Mesenchymal stem cell (in vitro differentiated cells and primary cell): ENCODE measurements around the gene ADAMTSL1.

ENCODE experiments used
- DNase-seq: peaks from one replicate; pipeline ENCODE4 v3.0.0-alpha.2; 2013
- H2AFZ ChIP-seq: one replicate; pipeline ENCODE4 v1.6.1; 2013; ENCODE audit warnings: low read depth, mild to moderate bottlenecking, control low read depth, inconsistent platforms, low read length, moderate library complexity
- H2AK5ac ChIP-seq: 2 replicates; pipeline ENCODE4 v1.6.1; 2013; ENCODE audit warnings: low read length, moderate library complexity, mild to moderate bottlenecking, inconsistent platforms; ENCODE audit not compliant: severe bottlenecking
- H2BK120ac ChIP-seq: one replicate; pipeline ENCODE4 v1.6.1; 2013; ENCODE audit warnings: low read depth, mild to moderate bottlenecking, inconsistent platforms, low read length, moderate library complexity
- H2BK12ac ChIP-seq, 2 experiments: one replicate each; pipeline ENCODE4 v1.6.1; 2013; ENCODE audit warnings: inconsistent platforms in 2 of 2, low read length in 2 of 2, mild to moderate bottlenecking in 2 of 2, moderate library complexity in 2 of 2, control low read depth in 1 of 2
- H2BK15ac ChIP-seq: one replicate; pipeline ENCODE4 v1.6.1; 2013; ENCODE audit warnings: mild to moderate bottlenecking, low read depth, inconsistent platforms; ENCODE audit not compliant: poor library complexity, severe bottlenecking
- H2BK5ac ChIP-seq: 2 replicates; pipeline ENCODE4 v1.6.1; 2013; ENCODE audit warnings: low read depth, mild to moderate bottlenecking, low read length, control low read depth, inconsistent platforms; ENCODE audit not compliant: poor library complexity, severe bottlenecking
- H3K14ac ChIP-seq, 2 experiments: one replicate each; pipeline ENCODE4 v1.6.1; 2013; ENCODE audit warnings: inconsistent platforms in 2 of 2, low read length in 2 of 2, control low read depth in 1 of 2, mild to moderate bottlenecking in 1 of 2, moderate library complexity in 1 of 2
- H3K18ac ChIP-seq, 2 experiments: one replicate each; pipeline ENCODE4 v1.6.1; 2013; ENCODE audit warnings: inconsistent platforms in 2 of 2, low read length in 2 of 2, control low read depth in 1 of 2, low read depth in 1 of 2, mild to moderate bottlenecking in 1 of 2
- H3K23ac ChIP-seq, 2 experiments: one replicate each; pipeline ENCODE4 v1.6.1; 2013; ENCODE audit warnings: inconsistent platforms in 2 of 2, low read length in 2 of 2, mild to moderate bottlenecking in 2 of 2, moderate library complexity in 2 of 2, control low read depth in 1 of 2
- H3K27ac ChIP-seq: 2 replicates; pipeline ENCODE4 v1.5.1; 2013; ENCODE audit warnings: mild to moderate bottlenecking, moderate library complexity, low read length, control low read depth, inconsistent platforms; ENCODE audit not compliant: poor library complexity, severe bottlenecking
- H3K27me3 ChIP-seq, 2 experiments: 2 replicates each; pipeline versions ENCODE4 v1.6.1 to v1.7.0; 2013; ENCODE audit warnings: low read length in 2 of 2, mild to moderate bottlenecking in 2 of 2, moderate library complexity in 2 of 2, control low read depth in 1 of 2, inconsistent platforms in 1 of 2; ENCODE audit not compliant: control insufficient read depth in 1 of 2, insufficient read depth in 1 of 2
- H3K36me3 ChIP-seq, 2 experiments: 2 replicates each; pipeline versions ENCODE4 v1.6.1 to v1.7.0; 2013; ENCODE audit warnings: low read length in 2 of 2, control low read depth in 1 of 2, inconsistent platforms in 1 of 2, low read depth in 1 of 2, mild to moderate bottlenecking in 1 of 2; ENCODE audit not compliant: insufficient read depth in 2 of 2, control insufficient read depth in 1 of 2
- H3K4ac ChIP-seq, 2 experiments: one replicate each; pipeline ENCODE4 v1.6.1; 2013; ENCODE audit warnings: inconsistent platforms in 2 of 2, low read length in 2 of 2, mild to moderate bottlenecking in 2 of 2, moderate library complexity in 2 of 2, control low read depth in 1 of 2, low read depth in 1 of 2
- H3K4me1 ChIP-seq: 2 replicates; pipeline ENCODE4 v1.6.1; 2013; ENCODE audit warnings: low read depth, low read length, control low read depth; ENCODE audit not compliant: control insufficient read depth, insufficient read depth
- H3K4me2 ChIP-seq: 2 replicates; pipeline ENCODE4 v1.6.1; 2013; ENCODE audit warnings: low read length, mild to moderate bottlenecking, inconsistent platforms; ENCODE audit not compliant: poor library complexity, severe bottlenecking
- H3K4me3 ChIP-seq, 2 experiments: 2 replicates each; pipeline versions ENCODE4 v1.5.1 to v1.7.0; 2013; ENCODE audit warnings: low read length in 2 of 2, mild to moderate bottlenecking in 2 of 2, control low read depth in 1 of 2, low read depth in 1 of 2; ENCODE audit not compliant: insufficient read depth in 1 of 2
- H3K79me1 ChIP-seq: replicated peaks from 2 replicates; pipeline ENCODE4 v1.6.1; 2013; ENCODE audit warnings: mild to moderate bottlenecking, control low read depth, low read length, inconsistent platforms; ENCODE audit not compliant: poor library complexity, severe bottlenecking
- H3K9ac ChIP-seq: 2 replicates; pipeline ENCODE4 v1.7.0; 2013; ENCODE audit warnings: mild to moderate bottlenecking, low read length, moderate library complexity
- H3K9me3 ChIP-seq: 2 replicates; pipeline ENCODE4 v1.7.0; 2013; ENCODE audit warnings: mild to moderate bottlenecking, low read length; ENCODE audit not compliant: control insufficient read depth
- H4K8ac ChIP-seq: one replicate; pipeline ENCODE4 v1.6.1; 2013; ENCODE audit warnings: inconsistent platforms, mild to moderate bottlenecking, low read length, moderate library complexity
- H4K91ac ChIP-seq: one replicate; pipeline ENCODE4 v1.6.1; 2013; ENCODE audit warnings: mild to moderate bottlenecking, low read length, inconsistent platforms
- WGBS: methylation state at CpG from one replicate; pipeline ENCODE4 v1.1.7; 2013; ENCODE audit warnings: mixed read lengths; 5-methylcytosine and 5-hydroxymethylcytosine counted together

ADAMTSL1 gene

DNA sequence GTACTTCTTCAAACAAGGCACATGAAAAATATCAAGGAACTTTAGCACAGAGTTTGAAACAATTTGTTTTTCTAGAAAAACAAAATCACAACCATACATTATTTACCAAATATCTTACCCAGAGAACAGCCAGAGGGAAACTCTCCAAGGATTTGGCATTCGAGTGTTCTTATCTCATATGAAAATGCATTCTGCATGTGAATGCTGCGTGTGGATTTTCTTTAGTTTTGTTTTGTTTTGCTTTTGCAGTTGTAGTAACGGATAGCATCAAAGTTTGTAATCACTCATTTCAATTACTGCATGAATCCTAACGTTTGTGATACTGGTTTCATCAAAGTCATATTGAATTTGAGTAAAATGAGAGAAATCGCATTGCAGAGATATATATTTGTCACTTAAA, 28.0 kb downstream of the ADAMTSL1 start:
- DNase-seq = no peak
- H4K91ac ChIP-seq = no peak overlapping the region
- no peaks in the 10 kb centered on the region for H3K27me3 ChIP-seq
- H3K4me1 ChIP-seq = no peaks in the 10 kb centered on the region
- no peak overlapping the region for H3K4ac ChIP-seq
- peak overlapping the region; percentile 78 for H3K9ac ChIP-seq
- H3K23ac ChIP-seq = no peak overlapping the region
- H2BK15ac ChIP-seq = no peak overlapping the region
- H2BK120ac ChIP-seq = no peak overlapping the region
- no peak overlapping the region for H2BK12ac ChIP-seq
- no peak overlapping the region for H2AK5ac ChIP-seq
- H3K36me3 ChIP-seq = peaks cover 0 to 45% of the 10 kb centered on the region in 2 experiments
- no peak overlapping the region for H3K4me2 ChIP-seq
- WGBS = 93% methylated on average over 3 of the region's 5 CpGs
- no peak overlapping the region for H2BK5ac ChIP-seq
- no peak overlapping the region for H3K27ac ChIP-seq
- H2AFZ ChIP-seq = no peak overlapping the region
- H3K14ac ChIP-seq = no peak overlapping the region
- H4K8ac ChIP-seq = no peak overlapping the region
- H3K18ac ChIP-seq = no peak overlapping the region
- peaks cover 21% of the 10 kb centered on the region for H3K79me1 ChIP-seq
- no peaks in the 10 kb centered on the region for H3K9me3 ChIP-seq
- peak overlapping the region in 1 of 2 experiments; percentile 48 for H3K4me3 ChIP-seq

- Histone ChIP-seq H2AFZ (no peak overlapping the region), H3K9me3 (no peaks in the 10 kb centered on the region), H3K14ac (no peak overlapping the region), H4K8ac (no peak overlapping the region), H3K79me1 (peaks cover 21% of the 10 kb centered on the region), H2BK12ac (no peak overlapping the region), H3K23ac (no peak overlapping the region), H3K4me1 (no peaks in the 10 kb centered on the region), H3K27ac (no peak overlapping the region), H3K4ac (no peak overlapping the region), H3K18ac (no peak overlapping the region), H2BK15ac (no peak overlapping the region), H3K4me2 (no peak overlapping the region), H4K91ac (no peak overlapping the region), H3K9ac (peak overlapping the region; percentile 78), H2BK5ac (no peak overlapping the region), H3K4me3 (peak overlapping the region in 1 of 2 experiments; percentile 48), H3K27me3 (no peaks in the 10 kb centered on the region), H2BK120ac (no peak overlapping the region), H3K36me3 (peaks cover 0 to 51% of the 10 kb centered on the region in 2 experiments), H2AK5ac (no peak overlapping the region)
- DNase-seq = no peak
- WGBS = 94% methylated on average over 2 of the region's 3 CpGs
Measured at GRCh38 chr9:18502546-18502945, 28.6 kb downstream of the ADAMTSL1 start.

- Histone ChIP-seq H3K27ac (no peak overlapping the region), H3K18ac (no peak overlapping the region), H3K4ac (no peak overlapping the region), H2BK15ac (no peak overlapping the region), H3K4me1 (no peaks in the 10 kb centered on the region), H3K4me2 (no peak overlapping the region), H2AK5ac (no peak overlapping the region), H3K79me1 (peaks cover 17% of the 10 kb centered on the region), H4K91ac (no peak overlapping the region), H3K23ac (no peak overlapping the region), H3K36me3 (peaks cover 0 to 57% of the 10 kb centered on the region in 2 experiments), H2AFZ (no peak overlapping the region), H3K9me3 (peaks cover 5% of the 10 kb centered on the region), H4K8ac (no peak overlapping the region), H2BK5ac (no peak overlapping the region), H3K14ac (no peak overlapping the region), H3K27me3 (no peaks in the 10 kb centered on the region), H3K9ac (no peak overlapping the region), H3K4me3 (no peak overlapping the region), H2BK120ac (no peak overlapping the region), H2BK12ac (no peak overlapping the region)
- 73% methylated on average over 14 of the region's 14 CpGs for WGBS
- DNase-seq = no peak
Measured at GRCh38 chr9:18504707-18505106, 30.8 kb downstream of the ADAMTSL1 start.

GRCh38 chr9:18507151-18507550, 33.2 kb downstream of the ADAMTSL1 start:
- Histone ChIP-seq H2BK15ac (no peak overlapping the region), H3K4me1 (no peaks in the 10 kb centered on the region), H3K79me1 (peaks cover 15% of the 10 kb centered on the region), H3K4me3 (no peak overlapping the region), H4K91ac (no peak overlapping the region), H3K23ac (no peak overlapping the region), H2AFZ (no peak overlapping the region), H4K8ac (no peak overlapping the region), H3K18ac (no peak overlapping the region), H2BK5ac (no peak overlapping the region), H2AK5ac (no peak overlapping the region), H2BK12ac (no peak overlapping the region), H3K27me3 (no peaks in the 10 kb centered on the region), H3K4me2 (no peak overlapping the region), H3K9me3 (peaks cover 5% of the 10 kb centered on the region), H3K14ac (no peak overlapping the region), H2BK120ac (no peak overlapping the region), H3K36me3 (peaks cover 0 to 66% of the 10 kb centered on the region in 2 experiments), H3K27ac (no peak overlapping the region), H3K4ac (no peak overlapping the region), H3K9ac (no peak overlapping the region)
- DNase-seq = no peak
- no CpG with 5 or more reads among the region's 1 CpG for WGBS
